ENCODE measurements around the gene GATAD2A.
A peak's percentile ranks its signal among the peaks of the same experiment; 100 is the strongest.

Gene GATAD2A

GRCh38 chr19:19475015-19475765 is 69.7 kb downstream of the GATAD2A start:
- Mint-ChIP-seq H3K4me1 (peaks cover 59% of the 10 kb centered on the region), H3K36me3 (ENCODE audit: insufficient read depth) (peaks cover 33% of the 10 kb centered on the region), H3K9me3 (no peaks in the 10 kb centered on the region), H3K4me3 (peak overlapping the region; percentile 18), H3K27me3 (no peaks in the 10 kb centered on the region), H3K27ac (ENCODE audit: low read depth) (peak overlapping the region; percentile 91)
- ATAC-seq (replicated peaks; ENCODE audit: extremely low read depth, poor library complexity, severe bottlenecking) (no peak), DNase-seq (ENCODE audit: low spot score in 2 of 2) (no peak)

- H3K4me1 Mint-ChIP-seq = peaks cover 50% of the 10 kb centered on the region
- ATAC-seq (replicated peaks; ENCODE audit: extremely low read depth, poor library complexity, severe bottlenecking) (no peak), DNase-seq (ENCODE audit: low spot score in 2 of 2) (no peak)
- no peak overlapping the region for H3K4me3 Mint-ChIP-seq
- no peaks in the 10 kb centered on the region for H3K9me3 Mint-ChIP-seq
- no peaks in the 10 kb centered on the region for H3K27me3 Mint-ChIP-seq
- peaks cover 35% of the 10 kb centered on the region for H3K36me3 Mint-ChIP-seq (ENCODE audit: insufficient read depth)
- peak overlapping the region; percentile 91 for H3K27ac Mint-ChIP-seq (ENCODE audit: low read depth)
Measured at GRCh38 chr19:19475849-19476828, 70.7 kb downstream of the GATAD2A start.

GRCh38 chr19:19477705-19478383 is 72.4 kb downstream of the GATAD2A start:
- Mint-ChIP-seq H3K27me3 (no peaks in the 10 kb centered on the region), H3K36me3 (ENCODE audit: insufficient read depth) (peaks cover 40% of the 10 kb centered on the region), H3K4me3 (no peak overlapping the region), H3K9me3 (no peaks in the 10 kb centered on the region), H3K27ac (ENCODE audit: low read depth) (peak overlapping the region; percentile 91), H3K4me1 (peaks cover 46% of the 10 kb centered on the region)
- ATAC-seq (replicated peaks; ENCODE audit: extremely low read depth, poor library complexity, severe bottlenecking) (no peak), DNase-seq (ENCODE audit: low spot score in 2 of 2) (no peak)

- peaks cover 32% of the 10 kb centered on the region for H3K36me3 Mint-ChIP-seq (ENCODE audit: insufficient read depth)
- H3K9me3 Mint-ChIP-seq = no peaks in the 10 kb centered on the region
- peak overlapping the region; percentile 25 for H3K27ac Mint-ChIP-seq (ENCODE audit: low read depth)
- no peak for ATAC-seq (replicated peaks; ENCODE audit: extremely low read depth, poor library complexity, severe bottlenecking)
- no peaks in the 10 kb centered on the region for H3K27me3 Mint-ChIP-seq
- no peak for DNase-seq (ENCODE audit: low spot score in 2 of 2)
- no peak overlapping the region for H3K4me3 Mint-ChIP-seq
- H3K4me1 Mint-ChIP-seq = peaks cover 34% of the 10 kb centered on the region
Measured at GRCh38 chr19:19480688-19481087, 75.2 kb downstream of the GATAD2A start.

- Mint-ChIP-seq H3K4me1 (peaks cover 20% of the 10 kb centered on the region), H3K4me3 (no peak overlapping the region), H3K9me3 (no peaks in the 10 kb centered on the region), H3K27me3 (no peaks in the 10 kb centered on the region), H3K36me3 (ENCODE audit: insufficient read depth) (peaks cover 31% of the 10 kb centered on the region), H3K27ac (ENCODE audit: low read depth) (peak overlapping the region; percentile 73)
- DNase-seq (ENCODE audit: low spot score in 2 of 2) (no peak), ATAC-seq (replicated peaks; ENCODE audit: extremely low read depth, poor library complexity, severe bottlenecking) (no peak)
Measured at GRCh38 chr19:19482809-19483596, 77.5 kb downstream of the GATAD2A start.

- Mint-ChIP-seq H3K9me3 (no peaks in the 10 kb centered on the region), H3K36me3 (ENCODE audit: insufficient read depth) (peaks cover 28% of the 10 kb centered on the region), H3K27me3 (no peaks in the 10 kb centered on the region), H3K4me1 (peaks cover 38% of the 10 kb centered on the region), H3K4me3 (no peak overlapping the region), H3K27ac (ENCODE audit: low read depth) (peak overlapping the region; percentile 62)
- no peak for DNase-seq (ENCODE audit: low spot score in 2 of 2)
- ATAC-seq (replicated peaks; ENCODE audit: extremely low read depth, poor library complexity, severe bottlenecking) = no peak
Measured at GRCh38 chr19:19485161-19485997, 79.9 kb downstream of the GATAD2A start.

- Mint-ChIP-seq H3K36me3 (ENCODE audit: insufficient read depth) (peaks cover 30% of the 10 kb centered on the region), H3K4me3 (no peak overlapping the region)
Measured at GRCh38 chr19:19485998-19486290, 80.5 kb downstream of the GATAD2A start.

GRCh38 chr19:19486343-19487076 is 81.0 kb downstream of the GATAD2A start:
- no peak for DNase-seq (ENCODE audit: low spot score in 2 of 2)
- H3K9me3 Mint-ChIP-seq = no peaks in the 10 kb centered on the region
- no peak for ATAC-seq (replicated peaks; ENCODE audit: extremely low read depth, poor library complexity, severe bottlenecking)
- peak overlapping the region; percentile 97 for H3K27ac Mint-ChIP-seq (ENCODE audit: low read depth)
- no peaks in the 10 kb centered on the region for H3K27me3 Mint-ChIP-seq
- peaks cover 42% of the 10 kb centered on the region for H3K4me1 Mint-ChIP-seq
- peaks cover 28% of the 10 kb centered on the region for H3K36me3 Mint-ChIP-seq (ENCODE audit: insufficient read depth)
- H3K4me3 Mint-ChIP-seq = no peak overlapping the region

More at GRCh38 chr19:19485998-19486290, 80.5 kb downstream of the GATAD2A start:
- no peak for ATAC-seq (replicated peaks; ENCODE audit: extremely low read depth, poor library complexity, severe bottlenecking)
- no peaks in the 10 kb centered on the region for H3K27me3 Mint-ChIP-seq
- no peaks in the 10 kb centered on the region for H3K9me3 Mint-ChIP-seq
- peaks cover 42% of the 10 kb centered on the region for H3K4me1 Mint-ChIP-seq
- peak overlapping the region; percentile 97 for H3K27ac Mint-ChIP-seq (ENCODE audit: low read depth)
- no peak for DNase-seq (ENCODE audit: low spot score in 2 of 2)

- Mint-ChIP-seq H3K9me3 (no peaks in the 10 kb centered on the region), H3K27me3 (no peaks in the 10 kb centered on the region), H3K4me1 (peaks cover 42% of the 10 kb centered on the region), H3K4me3 (peak overlapping the region; percentile 47), H3K27ac (ENCODE audit: low read depth) (peak overlapping the region; percentile 97), H3K36me3 (ENCODE audit: insufficient read depth) (peaks cover 24% of the 10 kb centered on the region)
- ATAC-seq (replicated peaks; ENCODE audit: extremely low read depth, poor library complexity, severe bottlenecking) (no peak), DNase-seq (ENCODE audit: low spot score in 2 of 2) (no peak)
Measured at GRCh38 chr19:19487077-19487949, 81.8 kb downstream of the GATAD2A start.

Data from central memory CD8-positive, alpha-beta T cell (primary cell).